ENCODE measurements around the gene PTPRH.
A peak's percentile ranks its signal among the peaks of the same experiment; 100 is the strongest.

Gene PTPRH

GRCh38 chr19:55208880-55209692 is at the start of gene PTPRH:
TSS of gene PTPRH (minus strand) at chr19:55209501. CDS start at chr19:55209433, 68 bp downstream.
- DNase-seq (ENCODE audit: low spot score), result no peak

GRCh38 chr19:55258476-55258827 is 49.2 kb upstream of the PTPRH start:
- peak; percentile 88 for DNase-seq (ENCODE audit: low spot score)

GRCh38 chr19:55257461-55258420 is 48.4 kb upstream of the PTPRH start:
- no peak for DNase-seq (ENCODE audit: low spot score)

GRCh38 chr19:55256562-55257460 is 47.5 kb upstream of the PTPRH start:
- DNase-seq (ENCODE audit: low spot score), result no peak

GRCh38 chr19:55255618-55256423 is 46.5 kb upstream of the PTPRH start:
- no peak for DNase-seq (ENCODE audit: low spot score)

GRCh38 chr19:55254625-55254977 is 45.3 kb upstream of the PTPRH start:
- DNase-seq (ENCODE audit: low spot score), result no peak

GRCh38 chr19:55253842-55254624 is 44.7 kb upstream of the PTPRH start:
- no peak for DNase-seq (ENCODE audit: low spot score)

GRCh38 chr19:55252760-55253663 is 43.7 kb upstream of the PTPRH start:
- DNase-seq (ENCODE audit: low spot score), result no peak

- no peak for DNase-seq (ENCODE audit: low spot score)
These were observed 42.2 kb upstream of the PTPRH start for GRCh38 chr19:55251341-55252081.

- DNase-seq (ENCODE audit: low spot score), result no peak
These were observed 41.1 kb upstream of the PTPRH start for GRCh38 chr19:55250262-55251036.

- DNase-seq (ENCODE audit: low spot score), result no peak
These were observed 40.5 kb upstream of the PTPRH start for GRCh38 chr19:55249841-55250240.

- no peak for DNase-seq (ENCODE audit: low spot score)
These were observed 39.4 kb upstream of the PTPRH start for GRCh38 chr19:55248704-55249103.

- DNase-seq (ENCODE audit: low spot score), result no peak
These were observed 38.9 kb upstream of the PTPRH start for GRCh38 chr19:55248166-55248675.

- no peak for DNase-seq (ENCODE audit: low spot score)
These were observed 38.4 kb upstream of the PTPRH start for GRCh38 chr19:55247621-55248099.

GRCh38 chr19:55246462-55247451 is 37.5 kb upstream of the PTPRH start:
- DNase-seq (ENCODE audit: low spot score), result no peak

- no peak for DNase-seq (ENCODE audit: low spot score)
These were observed 36.1 kb upstream of the PTPRH start for GRCh38 chr19:55245236-55245904.

Data from D341Med (cell line).